GM19025 (cell line): ENCODE data around the gene TMEM61.

Source experiments
- ATAC-seq: cut with Tn5 transposase; IDR thresholded peaks from one replicate; pipeline ENCODE4 v1.9.1; 2021; ENCODE audit warnings: mild to moderate bottlenecking, low read depth, moderate library complexity; ENCODE audit not compliant: unreplicated experiment

Gene TMEM61

DNA sequence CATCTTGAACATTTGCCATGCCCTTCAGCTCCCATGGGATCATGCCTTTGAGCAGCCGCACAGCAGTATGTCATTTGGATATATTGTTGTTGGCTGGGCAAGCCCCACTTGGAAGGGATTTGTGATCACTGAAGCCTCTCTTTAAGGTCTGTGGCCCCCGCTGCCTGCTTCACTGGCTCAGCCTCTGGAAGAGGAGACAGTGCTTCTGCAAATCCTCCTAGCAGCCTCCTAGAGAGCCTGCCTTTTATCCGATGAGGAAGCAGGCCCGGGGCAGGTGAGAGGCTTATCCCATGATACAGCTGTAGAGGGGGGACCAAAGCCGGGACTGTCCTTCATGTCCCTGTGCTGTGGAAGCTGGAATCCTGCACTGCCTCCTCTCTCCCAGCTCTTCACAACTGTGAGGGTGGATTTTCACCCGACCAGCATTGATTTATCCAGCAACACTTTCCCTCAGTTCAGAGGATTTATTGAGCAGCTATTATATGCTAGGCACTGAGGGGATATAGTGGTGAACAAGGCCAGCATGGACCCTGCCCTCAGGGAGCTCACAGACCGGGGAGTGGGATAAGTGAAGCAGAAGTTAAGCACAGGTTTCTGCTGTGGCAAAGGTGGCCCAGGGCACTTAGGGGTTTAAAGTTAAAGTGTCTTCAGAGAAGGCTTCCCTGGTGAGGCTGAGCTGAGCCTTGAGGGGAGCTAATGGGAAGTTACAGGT lies 3.9 kb downstream of the TMEM61 start:
- no peak for ATAC-seq

DNA sequence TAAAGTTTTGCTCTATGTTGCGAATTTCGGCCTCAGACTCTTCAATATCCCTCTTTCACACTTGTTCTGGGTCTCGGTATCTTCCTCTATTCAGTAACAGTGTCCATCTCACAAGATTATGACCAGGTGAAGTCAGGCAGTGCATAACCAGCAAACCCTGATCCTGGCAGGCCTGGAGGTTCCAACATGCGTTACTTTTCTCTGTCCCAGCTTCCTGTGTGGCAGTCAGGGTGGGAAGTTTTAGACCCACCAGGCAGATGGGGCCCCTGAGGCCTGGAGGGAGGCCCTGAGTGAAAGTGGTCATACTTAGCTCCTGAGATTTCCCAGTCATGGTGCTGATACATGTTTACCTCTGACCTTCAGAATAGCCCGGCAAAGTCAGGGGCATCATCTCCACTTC lies 5.1 kb downstream of the TMEM61 start:
- ATAC-seq, result no peak

DNA sequence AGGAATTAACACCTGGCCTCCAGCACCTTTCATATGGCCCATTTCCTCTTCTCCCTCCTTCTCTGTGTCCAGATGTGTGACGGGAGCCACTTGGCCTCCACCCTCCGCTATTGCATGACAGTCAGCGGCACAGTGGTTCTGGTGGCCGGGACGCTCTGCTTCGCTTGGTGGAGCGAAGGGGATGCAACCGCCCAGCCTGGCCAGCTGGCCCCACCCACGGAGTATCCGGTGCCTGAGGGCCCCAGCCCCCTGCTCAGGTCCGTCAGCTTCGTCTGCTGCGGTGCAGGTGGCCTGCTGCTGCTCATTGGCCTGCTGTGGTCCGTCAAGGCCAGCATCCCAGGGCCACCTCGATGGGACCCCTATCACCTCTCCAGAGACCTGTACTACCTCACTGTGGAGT lies 5.6 kb downstream of the TMEM61 start:
- ATAC-seq, result no peak

DNA sequence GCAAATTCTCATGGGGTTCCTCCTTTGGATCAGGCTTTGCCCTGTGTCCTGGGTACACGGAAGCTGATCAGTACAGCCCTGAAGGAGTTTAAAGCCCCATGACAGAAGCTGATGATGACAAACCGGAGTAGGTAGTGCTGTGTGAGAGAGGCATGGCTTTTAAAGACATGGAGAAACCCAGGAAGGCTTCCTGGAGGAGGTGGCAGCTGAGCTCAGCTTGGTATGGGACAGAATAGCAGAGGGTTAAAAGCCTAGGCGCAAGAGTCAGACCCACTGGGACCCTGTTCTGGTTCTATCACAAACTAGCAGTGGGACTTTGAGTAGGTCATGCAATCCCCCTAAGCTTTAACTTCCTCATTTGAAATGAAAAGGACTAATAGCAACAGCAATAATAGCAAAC lies 6.1 kb downstream of the TMEM61 start:
- no peak for ATAC-seq

DNA sequence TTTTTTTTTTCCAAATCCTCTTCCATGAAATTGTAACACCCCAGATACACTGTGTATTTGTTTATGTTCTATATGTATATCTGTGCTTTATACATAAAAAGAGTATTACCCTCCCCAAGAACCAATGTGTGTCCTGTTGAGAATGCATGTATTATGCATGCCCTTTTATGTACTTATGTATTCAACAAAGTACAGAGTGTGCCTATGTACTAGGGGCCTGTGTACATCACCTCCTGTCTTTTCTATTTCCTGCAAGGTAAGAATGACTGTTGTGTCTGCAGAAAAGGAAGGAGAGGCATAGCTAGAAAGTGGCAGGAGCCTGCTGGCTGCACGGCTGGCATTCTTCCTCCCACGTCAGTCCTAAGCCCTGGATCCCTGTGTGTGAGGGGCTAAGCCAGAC lies 7.0 kb downstream of the TMEM61 start:
- ATAC-seq, result no peak

DNA sequence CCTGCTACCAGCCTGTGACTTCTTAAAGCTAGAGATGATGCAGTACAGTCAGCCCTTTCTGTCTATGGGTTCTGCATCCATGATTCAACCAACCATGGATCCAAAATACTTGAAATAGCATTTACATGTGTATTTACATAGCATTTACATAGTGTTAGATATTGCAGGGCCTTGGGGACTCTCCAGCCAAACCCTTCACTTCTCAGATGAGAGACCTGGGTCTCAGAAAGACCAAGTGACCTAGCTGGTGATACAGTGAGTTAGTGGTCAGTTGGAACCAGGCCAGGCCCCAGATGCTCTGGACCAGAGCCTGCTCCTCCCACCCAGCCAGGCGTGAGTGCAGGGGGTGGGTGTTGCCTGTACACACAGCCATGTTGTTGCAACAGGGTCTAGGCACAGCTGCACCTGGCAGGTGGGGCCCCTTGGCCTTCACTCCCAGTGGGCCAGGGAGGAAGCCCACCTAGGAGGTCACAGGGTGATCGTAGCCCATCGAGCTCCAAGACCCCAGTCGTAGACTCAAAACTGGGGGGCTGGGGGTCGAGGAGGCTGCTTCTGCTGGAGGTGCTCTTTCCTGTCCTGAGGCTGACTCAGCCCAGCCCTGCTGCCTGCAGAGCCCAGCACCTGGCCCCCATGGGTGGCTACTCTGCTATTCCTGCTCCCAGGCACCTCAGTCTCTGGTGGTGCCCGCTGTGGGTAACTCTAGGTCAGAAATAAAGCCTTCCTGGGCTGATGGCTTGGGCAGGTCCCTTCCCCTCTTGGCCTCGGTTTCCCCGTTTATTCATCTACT lies 7.7 kb downstream of the TMEM61 start:
- no peak for ATAC-seq

DNA sequence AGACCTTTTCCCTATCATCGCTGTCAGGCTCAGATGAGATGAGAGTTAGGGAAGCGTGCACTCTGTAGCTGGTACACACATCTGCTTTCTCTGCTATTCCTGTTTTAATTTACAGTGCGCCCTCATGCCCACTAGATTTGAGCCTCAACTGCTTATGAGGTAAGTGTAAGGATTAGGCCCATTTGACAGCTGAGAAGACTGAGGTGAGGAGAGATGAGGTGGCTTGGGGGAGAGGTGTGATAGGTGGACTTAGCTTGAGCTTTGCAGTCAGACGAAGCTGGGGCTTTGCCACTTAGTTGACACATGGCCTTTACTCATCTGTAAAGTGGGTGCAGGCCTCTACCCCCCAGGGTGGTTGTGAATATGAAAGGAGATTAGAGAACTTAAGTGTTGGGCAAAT lies 8.5 kb downstream of the TMEM61 start:
- ATAC-seq, result no peak

DNA sequence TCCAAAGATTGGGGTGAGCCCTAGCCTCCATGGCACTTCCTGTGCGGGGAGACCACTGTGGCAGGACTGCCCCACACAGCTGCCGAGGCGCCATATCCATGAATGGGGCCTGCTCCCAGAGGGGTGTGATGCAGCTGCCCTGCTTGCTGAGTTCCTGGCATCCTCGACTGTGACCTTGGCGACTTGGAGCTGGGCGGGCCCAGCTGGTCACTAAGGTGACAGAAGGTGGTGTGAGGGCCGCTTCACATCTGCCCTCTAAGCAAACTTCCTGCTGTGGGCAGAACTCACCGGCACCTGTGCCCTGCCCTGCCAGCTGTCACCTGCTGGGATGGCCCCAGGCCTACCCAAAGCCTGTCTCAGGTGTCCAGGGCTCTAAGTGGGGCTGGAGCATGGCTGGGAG lies 9.0 kb downstream of the TMEM61 start:
- ATAC-seq, result no peak

DNA sequence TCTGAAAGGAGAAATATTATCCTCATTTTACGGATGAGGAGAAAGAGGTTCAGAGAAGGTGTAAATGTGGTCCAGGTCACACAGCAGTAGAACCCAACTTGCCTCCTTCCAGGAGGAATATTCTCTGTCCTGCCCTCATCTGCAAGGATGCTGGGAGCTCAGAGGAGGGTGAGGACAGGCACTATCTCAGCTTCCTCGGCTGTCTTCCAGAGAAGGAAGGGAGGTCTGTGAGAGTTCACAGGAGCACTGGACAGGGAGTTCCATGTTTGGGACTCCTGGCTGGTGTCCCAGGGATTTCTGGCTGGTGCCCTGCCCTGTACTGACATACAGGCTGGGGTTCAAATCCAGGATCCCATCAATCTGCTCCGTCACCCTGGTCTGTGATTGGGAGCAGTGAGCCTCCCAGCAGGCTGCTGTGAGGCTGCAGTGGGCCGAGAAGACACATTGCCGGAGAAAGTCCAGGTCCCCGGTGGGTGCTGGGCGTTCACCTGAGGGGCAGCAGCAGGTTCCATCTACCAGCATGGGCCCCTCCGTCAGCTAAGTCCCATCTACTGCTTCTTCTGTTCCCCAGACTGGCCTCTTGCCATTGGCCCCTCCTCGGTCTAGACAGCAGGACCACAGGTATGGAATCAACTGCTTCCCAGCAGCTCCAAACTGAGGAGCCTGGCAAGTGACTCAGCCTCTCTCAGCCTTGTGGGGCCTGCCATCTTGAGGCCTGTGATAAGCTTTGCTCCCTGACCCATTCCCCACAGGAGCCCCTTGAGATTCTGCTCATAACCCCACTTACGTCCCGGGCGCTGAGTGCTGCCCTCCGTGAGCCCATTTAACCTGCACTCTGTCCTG lies 9.8 kb downstream of the TMEM61 start:
- no peak for ATAC-seq

DNA sequence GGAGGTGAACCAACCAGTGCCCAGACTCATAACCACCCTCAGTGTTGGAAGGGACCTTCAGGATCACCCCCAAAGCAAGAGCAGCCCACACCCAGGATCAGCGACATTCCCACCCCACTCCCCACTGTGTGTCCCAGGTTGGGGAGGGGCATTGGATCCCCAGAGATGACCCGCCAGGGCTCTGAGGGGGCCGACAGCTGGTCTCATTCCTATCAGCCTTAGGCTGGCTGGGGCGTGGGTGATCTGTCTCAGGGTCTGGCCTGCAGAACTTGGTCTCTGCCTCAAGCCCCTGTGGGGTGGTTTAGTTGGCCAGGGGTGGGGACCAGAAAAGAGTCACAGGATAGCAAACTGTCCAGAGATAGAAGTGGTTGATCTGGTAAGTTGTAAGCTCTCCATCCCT lies 10.5 kb downstream of the TMEM61 start:
- no peak for ATAC-seq

DNA sequence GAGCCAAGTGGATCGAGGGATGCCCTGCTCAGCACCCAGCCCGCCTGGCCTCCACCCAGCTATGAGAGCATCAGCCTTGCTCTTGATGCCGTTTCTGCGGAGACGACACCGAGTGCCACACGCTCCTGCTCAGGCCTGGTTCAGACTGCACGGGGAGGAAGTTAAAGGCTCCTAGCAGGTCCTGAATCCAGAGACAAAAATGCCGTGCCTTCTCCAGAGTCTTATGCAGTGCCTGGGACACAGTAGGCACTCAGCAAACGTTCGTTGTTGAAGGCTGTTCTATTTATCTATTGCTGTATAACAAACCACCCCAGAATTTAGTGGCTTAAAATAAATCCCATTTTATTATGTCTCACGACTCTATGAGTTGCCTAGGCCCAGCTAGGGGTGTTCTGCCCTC lies 11.5 kb downstream of the TMEM61 start:
- ATAC-seq, result no peak

DNA sequence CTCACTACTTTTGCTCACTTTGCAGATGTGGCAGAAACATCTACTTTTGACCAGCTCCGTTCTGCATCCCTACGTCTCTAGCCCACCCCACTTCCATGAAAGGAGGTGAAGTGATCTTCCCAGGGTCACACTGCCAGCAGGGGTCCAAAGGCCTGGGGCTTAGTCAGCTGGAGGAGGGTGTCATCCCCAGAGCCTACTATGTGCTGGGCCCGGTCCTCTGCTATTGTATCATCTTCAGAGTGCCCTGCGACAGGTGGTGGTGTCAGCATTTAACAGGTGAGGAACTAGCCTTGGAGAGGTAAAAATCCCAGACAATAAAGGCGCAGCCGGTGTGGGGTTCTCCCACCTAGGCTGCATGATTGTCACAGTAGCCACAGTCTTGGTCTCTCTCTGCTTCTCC lies 12.7 kb downstream of the TMEM61 start:
- ATAC-seq, result no peak

DNA sequence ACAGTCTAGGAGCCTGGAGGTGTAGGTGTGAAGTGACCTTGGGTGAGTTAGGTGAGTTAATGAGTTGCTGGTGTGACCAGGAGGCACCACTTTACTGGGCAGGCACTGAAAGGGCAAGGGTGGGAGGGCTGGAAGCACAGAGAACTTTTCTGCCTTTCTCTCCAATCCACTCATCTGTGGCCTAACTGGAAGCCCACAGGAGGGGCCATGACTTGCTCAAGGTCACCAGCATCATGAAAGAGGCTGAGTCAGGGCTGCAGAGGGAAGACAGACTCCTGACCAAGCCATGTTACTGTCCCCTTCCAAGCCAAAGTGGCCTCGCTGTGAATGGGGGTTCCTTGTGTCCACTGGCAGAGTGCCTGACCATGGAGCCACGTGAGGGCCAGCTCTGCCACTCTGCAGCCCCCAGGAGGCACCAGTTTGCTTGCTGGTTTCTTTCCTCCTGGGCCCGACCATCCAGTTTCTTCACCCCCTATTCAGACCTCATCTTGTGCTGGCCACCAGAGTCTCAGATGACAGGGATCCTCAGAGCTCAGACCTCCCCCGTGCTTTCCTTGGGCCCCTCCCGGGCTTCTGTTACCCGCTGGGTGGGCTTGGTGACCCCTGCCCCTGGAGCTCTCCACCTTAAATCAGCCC lies 14.0 kb downstream of the TMEM61 start:
- ATAC-seq, result no peak

DNA sequence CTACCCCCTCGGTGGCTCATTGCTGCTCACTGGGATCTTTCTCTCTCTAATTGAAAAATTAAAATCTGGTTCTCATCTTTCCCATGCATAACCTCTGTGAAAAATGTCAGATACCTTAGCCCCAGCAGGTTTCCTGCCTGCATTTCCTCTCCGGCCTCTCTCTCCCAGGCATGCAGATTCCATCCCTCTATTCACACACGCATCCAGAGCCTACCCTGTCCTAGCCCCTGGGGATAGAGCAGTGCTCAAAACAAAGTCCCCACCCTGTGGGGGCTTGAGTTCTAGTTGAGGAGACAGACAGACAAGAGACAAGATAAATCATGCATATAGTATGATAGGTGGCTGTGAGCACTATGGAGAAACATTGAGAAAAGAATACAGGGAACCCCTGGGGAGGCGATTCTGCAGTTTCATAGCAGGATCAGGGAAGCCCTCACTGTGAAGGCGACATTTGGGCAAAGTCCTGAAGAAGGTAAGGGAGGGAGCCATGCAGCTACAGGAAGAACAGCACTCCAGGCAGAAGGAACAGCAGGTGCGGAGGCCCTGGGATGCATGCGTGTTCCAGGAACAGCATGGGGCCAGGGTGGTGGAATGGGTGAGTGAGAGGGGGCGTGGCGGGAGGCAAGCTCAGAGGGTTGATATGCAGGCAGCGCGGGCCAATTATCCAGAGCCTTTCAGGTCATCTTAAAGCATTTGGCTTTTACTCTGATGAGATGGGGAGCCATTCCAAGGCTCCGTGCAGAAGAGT lies 14.8 kb downstream of the TMEM61 start:
- ATAC-seq, result no peak

DNA sequence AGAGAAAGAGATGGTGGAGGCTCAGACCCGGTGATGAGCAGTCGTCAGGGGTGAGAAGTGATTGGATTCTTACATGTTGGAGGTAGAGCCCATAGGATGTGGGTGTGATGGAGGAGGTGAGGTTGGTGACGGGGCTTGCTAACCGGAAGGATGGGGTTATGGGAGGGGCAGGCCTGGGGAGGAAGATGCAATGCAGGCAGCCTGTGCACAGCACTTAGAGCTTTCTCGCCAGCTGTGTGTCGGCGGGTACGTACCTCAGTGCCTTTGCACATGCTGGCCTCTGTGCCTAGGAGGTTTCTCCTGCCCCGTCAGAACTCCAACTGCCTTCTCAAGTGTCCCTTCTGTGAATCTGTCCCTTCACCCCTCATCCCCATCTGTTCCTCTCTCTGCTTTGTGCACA lies 15.4 kb downstream of the TMEM61 start:
- ATAC-seq, result no peak

DNA sequence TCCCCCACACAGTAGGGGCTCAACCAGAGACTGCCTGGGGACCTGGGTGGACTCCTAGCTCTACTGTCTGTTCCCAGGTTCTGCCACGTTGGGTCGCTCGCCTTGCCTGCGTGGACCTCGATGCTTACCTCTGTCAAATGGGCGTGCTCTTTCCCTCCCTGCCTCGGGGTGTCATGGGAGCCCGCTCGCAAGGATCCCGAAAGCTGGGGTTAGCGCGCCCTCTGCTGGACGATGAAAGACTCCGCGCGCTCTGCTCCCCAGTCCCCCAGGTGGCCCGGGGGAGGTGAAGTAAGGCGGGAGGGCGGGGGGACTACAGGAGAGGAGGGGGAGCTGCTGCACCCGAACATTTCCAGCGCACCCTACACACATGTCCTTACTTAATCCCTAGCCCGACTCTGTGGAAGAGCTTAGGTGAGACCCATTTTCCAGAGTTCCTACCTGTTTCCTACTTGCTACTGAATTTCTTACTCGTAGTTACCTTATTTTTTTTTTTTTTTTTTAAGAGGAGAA lies 16.0 kb downstream of the TMEM61 start:
- ATAC-seq, result peak; percentile 48

DNA sequence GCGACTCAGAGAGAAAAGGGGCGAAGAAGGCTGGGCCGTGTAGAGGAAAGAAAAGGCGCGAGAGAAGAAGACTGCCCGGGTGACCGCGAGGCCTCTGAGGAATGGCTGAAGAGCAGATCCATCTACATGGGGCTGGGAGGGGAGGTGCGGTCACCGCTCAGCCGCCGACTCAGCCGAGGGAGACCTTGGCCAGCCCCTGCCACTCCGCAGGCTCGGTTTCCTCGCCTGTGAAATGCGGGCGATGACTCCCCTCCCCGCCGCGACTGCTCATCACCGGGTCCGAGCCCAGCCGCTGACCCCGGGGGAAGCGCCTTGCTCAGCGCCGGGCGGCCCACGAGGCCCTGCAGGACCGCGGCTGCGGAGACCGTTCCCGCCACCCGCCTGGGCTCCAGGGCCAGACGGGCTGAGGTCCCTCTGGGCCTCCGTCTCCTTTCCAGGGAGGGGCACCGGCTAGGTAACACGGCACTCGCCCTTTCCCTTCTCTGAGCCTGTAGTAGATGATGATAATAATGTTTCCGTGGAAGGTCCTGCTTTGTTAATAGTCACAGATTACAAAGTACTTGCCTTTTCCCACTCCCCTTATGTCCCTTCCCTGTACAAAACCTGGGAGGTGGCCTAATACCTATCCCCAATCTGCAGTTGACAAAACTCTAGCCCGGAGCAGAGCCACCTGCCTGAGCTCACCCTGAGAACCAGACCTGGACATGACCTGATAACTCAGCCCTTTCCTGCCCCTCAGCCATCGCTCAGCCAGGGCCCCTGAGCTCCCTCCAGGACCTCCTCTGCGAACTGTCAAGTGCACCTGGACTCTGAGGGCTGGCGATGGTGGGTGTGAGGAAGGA lies 16.7 kb downstream of the TMEM61 start:
- no peak for ATAC-seq

DNA sequence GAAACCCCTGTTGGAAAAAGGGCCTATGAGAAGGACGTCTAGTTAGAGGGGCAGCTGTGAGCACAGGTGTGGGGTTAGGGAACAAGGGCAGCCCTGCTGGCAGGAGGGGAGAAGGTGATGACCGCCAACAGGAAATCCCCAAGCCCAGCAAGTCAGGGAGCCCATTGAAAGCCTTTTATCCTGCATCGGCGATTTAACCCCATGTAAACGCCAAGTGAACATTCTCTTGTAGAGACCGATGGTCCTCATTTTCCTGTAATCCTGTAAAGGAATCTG lies 17.2 kb downstream of the TMEM61 start:
- no peak for ATAC-seq

DNA sequence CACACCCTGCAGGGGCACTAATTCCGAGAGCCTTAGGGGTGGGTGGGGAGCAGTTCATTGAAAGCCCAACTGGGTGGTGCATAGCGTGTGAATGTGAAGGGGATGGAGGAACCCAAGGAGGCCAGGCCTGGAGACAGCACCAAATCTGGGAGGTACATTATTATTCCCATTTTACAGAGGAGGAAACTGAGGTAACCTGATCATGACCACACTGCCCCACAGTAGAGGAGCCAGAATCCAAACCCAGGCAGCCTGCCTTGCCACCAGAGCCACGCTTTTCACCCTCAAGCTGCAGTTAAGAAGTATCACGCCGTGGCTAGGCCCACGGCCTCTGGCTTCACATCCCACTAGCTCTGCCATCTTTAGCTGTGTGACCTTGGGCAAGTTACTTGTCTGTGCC lies 17.7 kb downstream of the TMEM61 start:
- ATAC-seq, result no peak
